GM12873 (cell line): ENCODE results near the gene FKBP4.

ENCODE experiments used
- CTCF ChIP-seq: IDR thresholded peaks from 2 replicates; pipeline ENCODE4 v1.5.1; 2012; ENCODE audit warnings: low read depth, mild to moderate bottlenecking, moderate library complexity, low read length, control low read depth; ENCODE audit not compliant: insufficient read depth; ENCODE audit errors: missing control alignments

The FKBP4 gene

DNA sequence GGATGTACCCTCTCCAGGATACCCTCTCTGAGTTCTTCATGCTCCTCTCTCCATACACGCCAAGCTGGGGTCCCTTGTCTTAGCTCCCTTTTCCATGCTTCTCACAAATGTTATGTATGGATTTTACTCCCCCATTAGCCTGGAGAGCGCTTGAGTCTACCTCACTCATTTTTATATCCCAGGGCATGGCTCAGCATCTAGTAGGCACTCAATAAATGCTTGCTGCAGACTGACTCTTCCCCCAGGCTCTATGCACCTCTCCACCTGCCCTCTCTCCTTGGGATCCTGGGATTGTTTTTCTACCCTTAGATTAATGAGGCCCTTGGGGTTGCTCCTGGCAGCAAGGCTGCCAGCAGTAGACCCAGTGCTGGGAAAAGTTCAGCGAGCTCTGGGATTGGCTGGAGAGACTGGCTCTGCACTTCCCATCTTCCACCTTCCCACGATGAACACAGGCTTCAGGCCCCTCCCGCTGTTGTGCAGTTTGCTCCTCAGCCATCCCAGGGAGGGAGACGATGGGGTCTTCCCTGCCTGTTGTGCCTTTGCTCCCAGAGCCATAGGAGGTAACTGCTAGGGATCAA, 37.9 kb downstream of the FKBP4 start:
- no peak for TF ChIP-seq CTCF

GRCh38 chr12:2833327-2833726, 38.6 kb downstream of the FKBP4 start:
- no peak for TF ChIP-seq CTCF

- no peak for TF ChIP-seq CTCF
These were observed 39.0 kb downstream of the FKBP4 start for GRCh38 chr12:2833810-2834209.

- no peak for TF ChIP-seq CTCF
These were observed 40.1 kb downstream of the FKBP4 start, which contains the start of gene NRIP2 for GRCh38 chr12:2834581-2835491. Gene NRIP2, minus strand, starts transcription at chr12:2835035. Its CDS starts 52 bp downstream, at chr12:2834983.

- TF ChIP-seq CTCF = no peak
These were observed 41.1 kb downstream of the FKBP4 start for GRCh38 chr12:2835691-2836403.

DNA sequence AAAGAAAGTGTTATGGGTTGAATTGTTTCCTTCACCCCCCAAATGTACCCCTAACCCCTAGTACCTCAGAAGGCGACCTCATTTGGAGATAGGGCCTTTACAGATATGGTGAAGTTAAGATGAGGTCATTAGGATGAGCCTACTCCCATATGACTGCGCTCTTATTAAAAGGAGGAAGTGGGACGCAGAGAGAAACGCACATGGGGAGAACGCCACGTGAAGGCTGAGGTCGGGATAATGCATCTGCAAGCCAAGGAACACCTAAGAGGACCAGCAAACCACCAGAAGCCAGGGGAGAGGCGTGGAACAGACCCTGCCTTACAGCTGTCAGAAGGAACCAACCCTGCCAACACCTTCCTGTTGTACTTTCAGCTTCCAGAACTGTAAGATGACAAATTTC, 41.8 kb downstream of the FKBP4 start:
- no peak for TF ChIP-seq CTCF
